HG02610 (cell line): ENCODE results near the gene RAX.

Experiments
- ATAC-seq: cut with Tn5 transposase; IDR thresholded peaks from one replicate; pipeline ENCODE4 v1.9.1; 2021; ENCODE audit warnings: mild to moderate bottlenecking, moderate library complexity; ENCODE audit not compliant: unreplicated experiment

Gene RAX

DNA sequence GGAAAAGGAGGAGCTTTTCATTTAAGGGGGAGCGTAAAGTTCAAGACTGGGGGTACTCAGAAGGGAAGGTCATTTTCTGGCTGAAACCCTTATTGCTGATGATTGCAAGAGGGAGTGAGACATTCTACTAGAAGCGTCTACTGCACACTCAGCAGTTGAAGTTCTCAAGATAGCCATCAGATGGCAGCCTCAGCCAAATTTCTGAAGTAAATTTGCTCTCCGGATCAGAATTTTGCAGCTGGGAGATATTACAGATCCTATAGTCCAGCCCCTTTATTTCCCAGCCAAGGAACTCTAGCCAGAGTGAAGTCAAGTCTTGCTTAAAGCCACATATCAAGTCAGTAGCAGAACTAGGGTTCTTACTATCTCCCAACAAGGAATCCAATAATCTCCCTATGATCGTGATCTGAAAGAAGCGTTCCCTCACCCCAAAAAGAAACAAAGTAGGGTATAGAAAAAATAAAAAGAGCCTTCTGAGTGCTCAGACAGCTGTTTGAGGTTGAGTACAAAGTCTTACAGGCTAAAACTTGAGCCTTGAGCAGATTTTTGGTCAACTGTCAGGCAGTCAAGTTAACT is 24.0 kb downstream of the RAX start:
- no peak for ATAC-seq

DNA sequence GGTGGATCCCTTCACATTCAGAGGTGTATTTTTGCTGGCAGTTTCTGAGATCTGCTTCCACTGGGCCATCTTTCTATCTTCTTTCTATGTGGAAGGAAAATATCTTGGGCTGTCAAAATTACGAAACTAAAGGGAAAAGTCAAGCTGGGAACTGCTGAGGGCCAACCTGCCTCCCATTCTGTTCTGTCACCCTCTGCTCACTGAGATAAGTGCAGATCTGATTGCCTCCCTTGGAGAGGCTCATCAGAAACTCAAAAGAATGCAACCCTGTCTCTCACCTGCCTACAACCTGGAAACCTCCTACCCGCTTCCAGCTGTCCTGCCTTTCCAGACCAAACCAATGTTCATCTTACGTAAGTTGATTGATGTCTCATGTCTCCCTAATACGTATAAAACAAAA is 26.5 kb downstream of the RAX start:
- no peak for ATAC-seq

DNA sequence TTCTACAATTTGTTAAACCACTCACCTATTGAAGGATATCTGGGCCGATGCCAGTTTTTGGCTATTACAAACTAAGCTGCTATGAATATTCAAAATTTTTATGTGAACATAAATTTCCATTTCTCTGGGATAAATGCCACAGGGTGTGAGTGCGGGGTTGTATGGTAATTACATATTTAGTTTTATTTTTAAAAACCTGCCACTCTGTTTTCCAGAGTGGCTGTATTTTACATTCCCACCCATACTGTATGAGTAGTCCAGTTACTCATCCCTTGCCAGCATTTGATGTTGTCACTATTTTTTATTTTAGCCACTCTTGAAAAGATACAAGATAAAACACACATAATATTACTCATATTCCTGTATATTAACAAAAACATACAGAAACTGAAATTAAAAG is 30.3 kb downstream of the RAX start:
- no peak for ATAC-seq

DNA sequence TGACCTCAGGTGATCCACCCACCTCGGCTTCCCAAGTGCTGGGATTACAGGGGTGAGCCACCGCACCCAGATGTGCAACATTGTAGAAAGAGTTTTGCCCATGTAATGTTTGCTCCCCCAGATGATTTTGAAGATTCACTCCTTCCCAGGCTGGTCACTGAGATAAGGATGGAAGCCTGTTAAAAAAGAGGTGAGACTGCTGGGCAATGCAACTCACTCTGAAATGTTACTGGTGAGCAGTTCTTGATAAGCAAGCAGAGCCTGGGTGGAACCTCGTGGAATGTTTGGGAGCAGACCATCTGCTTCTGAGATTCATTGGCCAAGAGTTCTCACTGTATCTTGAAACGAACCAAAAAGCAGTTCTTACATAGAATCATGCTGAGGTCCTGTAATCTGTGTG is 33.6 kb downstream of the RAX start:
- no peak for ATAC-seq

DNA sequence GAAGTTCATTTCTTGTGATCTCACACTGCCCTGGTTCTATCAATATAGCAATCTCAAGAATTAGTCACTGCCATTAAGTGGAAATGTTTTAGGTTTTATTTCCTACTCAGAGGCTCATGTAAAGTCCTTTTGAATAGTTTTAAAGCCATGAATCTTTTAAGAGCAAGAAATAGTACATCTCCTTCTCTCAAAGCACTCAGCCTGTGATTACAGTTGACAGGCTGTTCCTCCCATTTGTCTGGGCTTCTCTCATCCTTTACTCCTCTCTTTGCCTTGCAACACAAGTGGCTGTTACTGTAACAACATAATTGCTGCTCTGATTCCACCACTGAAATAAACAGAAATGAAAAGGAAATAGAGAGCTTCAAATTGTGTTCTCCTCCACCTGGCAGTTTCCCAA is 34.9 kb downstream of the RAX start:
- no peak for ATAC-seq

DNA sequence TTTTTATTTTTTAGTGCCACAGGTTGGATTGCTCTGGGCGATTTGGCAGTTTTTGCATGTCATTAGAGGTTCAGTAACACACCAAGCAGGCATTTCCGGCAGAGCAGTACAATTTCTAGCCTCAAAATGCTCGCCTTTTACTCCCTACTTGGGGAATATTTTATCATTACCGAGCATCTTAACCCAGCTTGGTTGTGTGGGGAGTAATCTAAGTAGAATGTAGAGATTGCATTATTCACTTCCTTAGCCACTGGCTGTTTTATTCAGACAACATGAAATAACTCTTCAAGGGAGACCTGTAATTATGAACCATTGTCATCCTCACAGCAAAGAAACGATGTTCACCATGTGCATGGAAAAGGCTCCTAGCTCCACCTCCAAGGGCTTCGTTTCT is 40.2 kb downstream of the RAX start:
- no peak for ATAC-seq

DNA sequence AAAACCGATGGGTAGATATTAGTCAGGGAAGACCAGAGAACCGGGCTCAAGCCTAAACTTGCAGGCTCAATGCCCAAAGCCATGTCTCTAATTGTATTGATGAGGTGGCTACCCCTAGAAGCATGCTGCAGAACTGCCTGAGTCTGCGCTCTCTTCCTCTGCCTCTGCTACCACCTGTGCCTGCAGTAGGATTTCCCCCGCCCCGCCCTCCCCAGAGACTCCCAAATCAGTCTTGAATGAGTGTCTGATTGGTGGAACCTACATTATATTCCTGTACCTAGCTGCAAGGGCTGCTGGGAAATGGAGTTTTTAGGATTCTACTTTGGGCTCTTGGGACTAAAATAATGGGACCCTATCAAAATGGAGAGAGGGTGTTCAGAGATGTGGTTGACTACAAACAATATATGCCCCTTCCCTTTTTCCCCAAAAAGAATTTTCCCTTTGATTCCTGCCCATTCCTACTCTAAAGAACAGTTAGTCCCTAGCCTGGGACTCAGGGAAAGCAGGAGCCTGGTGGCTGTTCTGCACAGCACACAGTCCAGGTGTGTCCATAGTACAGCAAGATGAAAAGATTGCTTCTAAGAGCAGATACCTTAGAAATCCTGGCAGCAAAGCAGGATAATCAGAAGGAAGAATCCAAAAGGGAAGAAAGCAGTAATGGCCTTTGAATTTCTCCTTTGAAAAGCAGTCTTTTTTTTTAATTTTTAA is 40.8 kb downstream of the RAX start:
- no peak for ATAC-seq

DNA sequence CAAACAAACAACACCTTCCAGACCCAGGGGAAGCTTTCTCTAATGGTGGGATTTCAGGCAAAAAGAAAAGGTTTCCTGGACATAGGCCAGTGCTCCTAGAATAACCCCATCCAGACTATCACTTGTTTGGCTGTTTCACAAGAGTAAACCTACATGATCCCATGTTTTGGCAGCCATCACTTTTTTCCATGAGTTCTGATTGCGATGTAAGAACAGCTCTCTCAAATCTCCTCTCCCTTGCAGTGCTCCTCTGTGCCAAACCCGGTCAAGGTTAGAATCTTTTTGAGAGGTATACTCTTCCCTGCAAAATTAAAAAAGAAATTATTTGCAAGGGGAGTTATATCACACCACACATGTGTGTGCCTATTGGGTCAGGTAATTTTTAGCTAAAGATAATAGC is 41.4 kb downstream of the RAX start:
- ATAC-seq: no peak

DNA sequence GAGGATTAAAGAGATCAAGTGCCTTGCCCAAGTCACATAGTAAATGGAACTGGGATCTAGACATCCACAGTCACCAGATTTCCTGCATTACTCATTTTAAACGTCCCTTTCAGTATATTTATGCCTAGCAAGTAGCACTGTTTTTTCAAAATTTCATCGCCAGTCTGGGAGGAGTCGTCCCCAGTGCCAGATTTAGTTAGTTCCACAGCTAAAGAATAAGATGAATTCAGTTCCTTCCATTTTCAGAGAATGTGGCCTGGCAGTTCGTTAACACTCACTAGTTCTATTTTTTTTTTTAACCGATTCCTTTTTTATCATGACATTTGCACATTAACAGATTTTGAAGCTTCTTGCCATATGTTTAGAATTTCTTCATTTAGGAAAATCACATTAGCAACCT is 42.1 kb downstream of the RAX start:
- ATAC-seq: no peak

DNA sequence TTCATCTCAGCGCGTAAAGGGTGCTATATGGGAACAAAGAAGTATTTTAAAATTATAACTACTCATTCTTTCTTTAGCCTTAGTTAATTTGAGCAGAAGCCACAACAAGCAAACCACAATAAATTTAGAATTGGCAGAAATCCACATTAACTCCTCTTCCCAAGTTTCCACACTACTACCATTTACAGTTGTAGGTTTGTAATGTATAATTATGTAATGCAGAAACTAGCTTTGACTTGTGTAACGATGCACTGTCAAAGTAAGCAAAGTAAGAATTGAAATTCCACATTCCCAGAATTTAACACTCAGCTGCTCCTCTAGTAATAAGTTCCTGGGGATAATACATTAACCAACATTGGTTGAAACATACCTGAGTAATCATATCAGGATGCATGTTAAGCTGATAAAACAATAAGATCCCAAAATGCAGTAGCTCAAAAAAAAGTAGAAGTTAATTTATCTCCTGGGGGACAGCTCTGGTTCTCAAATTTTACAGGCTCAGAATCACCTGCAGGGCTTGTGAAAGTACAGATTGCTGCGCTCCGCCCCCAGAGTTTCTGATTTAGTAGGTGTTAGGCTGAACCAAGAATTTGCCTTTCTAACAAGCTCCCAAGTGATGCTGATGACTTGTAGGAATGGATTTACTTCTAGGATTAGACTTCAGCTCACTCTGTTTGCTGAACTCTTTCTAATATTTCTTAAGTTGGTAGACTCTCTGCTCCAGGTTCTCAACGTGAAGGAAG is 43.4 kb downstream of the RAX start:
- no peak for ATAC-seq

DNA sequence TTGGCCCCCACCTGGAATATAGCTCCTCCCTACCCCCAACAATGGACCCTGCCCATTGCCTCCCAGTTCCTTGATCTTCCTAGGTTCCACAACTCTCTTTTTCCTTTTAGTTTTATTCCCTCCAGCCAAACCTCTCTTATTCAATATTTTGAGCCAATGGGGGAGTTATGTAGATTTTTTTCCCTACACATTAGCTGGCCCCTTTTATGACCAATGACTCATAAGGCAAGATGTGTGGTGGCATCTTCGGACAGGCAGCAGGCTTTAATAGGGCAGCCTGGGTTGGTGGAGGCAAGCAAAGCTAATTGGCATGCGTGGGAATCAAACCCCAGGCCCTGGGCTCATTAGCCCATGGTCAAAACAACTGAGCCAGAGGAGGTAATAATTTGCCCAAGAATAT is 44.1 kb downstream of the RAX start:
- no peak for ATAC-seq

DNA sequence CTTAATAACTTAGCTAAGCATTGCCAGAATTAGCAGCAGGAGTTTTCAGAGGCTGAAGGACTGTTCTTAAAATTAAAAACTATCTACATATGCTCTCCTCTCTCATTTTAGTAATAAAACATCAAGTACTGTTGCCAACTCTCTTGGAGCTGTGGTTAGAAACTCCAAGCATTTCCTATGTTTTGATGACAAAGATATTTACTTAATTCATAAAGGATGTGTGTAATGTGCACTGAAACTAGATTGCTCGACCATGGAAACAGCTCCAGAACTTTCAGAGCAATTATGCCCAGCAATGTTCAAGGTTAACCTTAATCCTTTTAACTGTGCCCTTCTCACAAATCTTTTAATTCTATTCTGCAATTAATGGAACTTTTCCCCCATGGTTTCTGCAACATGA is 44.9 kb downstream of the RAX start:
- ATAC-seq: no peak

DNA sequence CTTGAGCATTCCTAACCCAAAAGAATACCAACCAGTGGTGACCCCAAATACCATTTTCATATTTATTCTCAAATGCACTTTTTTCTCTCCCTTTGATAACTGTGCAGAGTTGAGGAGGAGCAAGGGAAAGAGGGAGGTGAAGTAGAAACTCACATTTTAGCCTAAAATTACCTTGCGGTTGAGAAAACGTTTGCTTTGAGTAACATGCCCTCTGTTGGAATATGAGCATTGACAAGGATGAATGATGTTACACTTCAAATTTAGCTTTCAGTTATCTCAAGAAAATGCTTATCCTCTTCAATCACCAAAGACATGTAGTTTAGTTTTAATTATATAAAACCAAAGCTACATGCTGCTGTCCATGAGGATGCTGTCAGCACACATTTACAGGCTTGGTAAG is 50.9 kb downstream of the RAX start:
- ATAC-seq: no peak

DNA sequence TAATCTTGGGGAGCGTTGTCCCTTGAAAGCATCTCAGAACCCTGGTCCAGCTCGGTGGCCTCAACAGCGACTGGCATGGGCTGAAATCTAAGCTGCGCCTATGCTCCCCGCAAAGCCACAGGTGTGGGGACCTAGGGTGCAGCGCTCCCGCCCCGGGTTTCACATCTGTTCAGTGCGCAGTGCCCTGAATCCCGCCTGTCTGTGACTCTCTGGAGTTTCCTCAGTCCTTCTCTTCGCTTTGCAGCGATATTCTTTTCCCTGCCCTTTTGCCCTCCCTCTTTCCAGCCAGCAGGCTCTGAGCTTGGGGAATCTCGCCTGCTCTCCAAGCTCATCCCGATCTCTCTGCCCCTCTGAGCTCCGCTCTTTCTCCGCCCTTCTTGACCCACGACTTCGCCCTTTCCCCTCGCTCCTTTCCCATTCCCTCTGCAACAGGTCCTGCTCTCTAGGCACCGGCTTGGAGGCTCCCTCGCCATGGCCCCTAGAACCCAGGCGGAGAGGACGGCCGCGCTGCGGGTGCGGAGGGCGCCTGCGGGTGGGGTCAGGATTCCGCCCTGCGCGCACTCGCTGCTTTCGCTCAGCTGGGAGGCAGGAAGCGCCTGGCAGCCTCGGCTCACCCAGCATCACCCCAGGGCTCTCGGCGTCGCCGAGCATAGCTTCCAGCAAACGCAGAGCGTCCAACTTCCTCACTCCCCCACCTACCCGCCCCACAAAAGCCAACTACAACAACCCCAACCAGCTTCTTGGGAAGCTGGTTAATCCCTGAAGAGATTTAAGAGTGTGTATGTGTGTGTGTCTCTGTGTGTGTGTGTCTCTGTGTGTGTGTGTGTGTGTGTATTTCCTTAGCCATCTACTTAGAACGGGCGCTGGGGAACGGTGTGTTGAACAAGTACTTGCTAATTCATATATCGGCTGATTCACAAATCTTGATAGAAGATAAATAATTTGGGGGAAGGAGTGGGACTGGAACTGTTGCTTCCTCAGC is 52.2 kb downstream of the RAX start:
- no peak for ATAC-seq

DNA sequence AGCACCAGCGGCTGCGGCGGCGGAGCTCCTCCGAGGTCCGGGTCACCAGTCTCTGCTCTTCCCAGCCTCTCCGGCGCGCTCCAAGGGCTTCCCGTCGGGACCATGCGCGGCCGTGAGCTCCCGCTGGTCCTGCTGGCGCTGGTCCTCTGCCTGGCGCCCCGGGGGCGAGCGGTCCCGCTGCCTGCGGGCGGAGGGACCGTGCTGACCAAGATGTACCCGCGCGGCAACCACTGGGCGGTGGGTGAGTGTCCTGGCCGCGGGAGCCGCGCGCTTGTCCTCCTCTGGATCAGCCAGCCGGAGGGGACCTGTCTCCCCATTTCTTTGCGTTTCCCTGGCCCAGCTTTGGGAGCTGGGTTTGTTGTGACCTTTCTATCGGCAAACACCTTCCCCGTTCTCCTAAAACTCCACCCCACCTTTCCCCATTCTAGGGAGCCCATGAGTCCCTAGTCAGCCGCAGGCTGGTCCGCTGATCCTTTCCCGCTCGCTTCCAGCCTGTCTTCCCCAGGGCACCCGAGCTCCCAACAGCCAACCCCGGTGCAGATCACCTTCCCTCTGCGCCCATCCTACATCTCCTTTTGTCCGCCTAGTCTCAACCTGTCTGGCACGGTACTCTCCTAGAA is 53.0 kb downstream of the RAX start:
- ATAC-seq: no peak

DNA sequence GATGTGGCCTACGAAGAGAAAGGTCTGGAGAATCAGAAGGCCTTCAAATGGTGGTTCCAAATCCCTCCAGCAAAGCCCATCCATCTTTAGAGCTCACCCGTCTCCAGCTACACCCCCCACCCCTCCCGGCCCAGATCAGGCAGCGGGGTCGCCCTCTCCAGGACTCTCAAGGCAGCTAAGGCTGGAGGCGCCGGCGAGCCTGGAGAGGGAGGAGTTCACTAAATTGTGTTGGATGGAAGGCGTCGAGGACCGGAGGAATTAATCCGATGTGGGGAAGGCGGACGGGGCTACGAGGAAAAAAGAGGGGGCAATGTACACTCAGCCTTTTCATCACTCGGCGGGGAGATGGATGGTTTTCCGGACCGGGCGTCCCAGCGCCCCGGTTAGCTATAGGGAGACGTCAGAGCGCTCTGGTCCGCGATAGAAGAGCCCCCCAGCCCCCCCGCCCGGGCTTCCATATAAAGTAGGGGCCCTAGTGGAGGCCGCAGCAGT is 53.5 kb downstream of the RAX start, which contains the start of gene GRP:
Gene GRP (plus strand): TSS at position 487 of the 492 bp plus-strand sequence. CDS start 108 bp downstream, outside the sequence.
- ATAC-seq: no peak

DNA sequence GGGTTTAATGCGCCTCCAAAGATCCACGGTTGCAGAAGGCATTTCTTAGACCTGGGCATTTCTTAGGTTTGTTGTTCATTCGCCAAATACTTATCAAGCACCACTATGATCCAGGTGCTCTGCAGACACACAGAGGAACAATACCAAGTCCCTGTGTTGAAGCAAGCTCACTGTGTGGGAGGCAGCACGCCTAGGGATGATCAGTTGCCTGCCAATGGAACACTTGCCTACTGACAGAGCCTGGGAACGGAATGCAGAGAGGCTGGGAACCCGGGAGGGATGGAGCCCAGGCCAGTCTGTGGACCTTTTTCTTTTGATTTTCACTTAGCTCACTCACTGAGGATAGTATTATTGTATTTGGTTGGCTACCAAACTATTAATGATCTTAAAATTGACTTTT is 55.2 kb downstream of the RAX start:
- ATAC-seq: no peak
